K562 (cell line): Measurements from ENCODE around the gene EPB41L1. TPM values are rescaled to one million over a fixed set of nuclear protein-coding genes. Genes with fewer than 3 reads are reported as not detected.

Experiments used
- ATAC-seq: fragments of 200-7000 bp; cut with Tn5 transposase; 3 replicates; pipeline ENCODE4 v1.9.1; 2020; ENCODE audit warnings: moderate library complexity
- BruUV-seq: library from RNA; stranded (reverse); fragments of 400-500 nt; replicated peaks from 2 replicates; lab custom pipeline; 2021; lab: Mats Ljungman, UMichigan
- CTCF ChIA-PET: fragments of 300-600 bp; formaldehyde crosslinking; extraction: SDS; loops from one replicate; lab custom pipeline; 2021; ENCODE audit warnings: low intra/inter-chr PET ratio; lab: Yijun Ruan, JAX
- POLR2A ChIA-PET: fragments of 300-600, 350-650 bp; sonication (Branson Sonifier 250); formaldehyde crosslinking; extraction: SDS; loops from one replicate; lab custom pipeline; 2021; ENCODE audit warnings: antibody characterized with exemption, inconsistent platforms; lab: Yijun Ruan, JAX
- DNase-seq, 4 experiments: peaks; one replicate each; pipeline versions ENCODE4 v3.0.0 to v3.0.0-alpha.2; 2011 to 2018; ENCODE audit warnings: low spot score in 3 of 4, mixed read lengths in 3 of 4; ENCODE audit errors: extremely low read depth in 1 of 4
- FAIRE-seq: peaks from 2 replicates; lab custom pipeline; 2011; peaks lifted over from hg19 to GRCh38; lab: Jason Lieb, UNC
- H2AFZ ChIP-seq: 2 replicates; pipeline ENCODE4 v1.6.0; 2011; ENCODE audit warnings: low read depth, low read length, control low read depth, inconsistent platforms
- H3K27ac ChIP-seq: fragments of 200-600 bp; 3 replicates; pipeline ENCODE4 v1.8.0; 2011; ENCODE audit warnings: low read depth, mild to moderate bottlenecking, control low read depth, inconsistent platforms, low read length, moderate library complexity, mixed read lengths; ENCODE audit errors: extremely low read depth
- H3K27me3 ChIP-seq, 2 experiments: fragments of 300-600 bp in 1 of 2; 2 replicates in 1 of 2; 3 replicates in 1 of 2; pipeline versions ENCODE4 v1.6.0 to v1.8.0; 2011; ENCODE audit warnings: inconsistent platforms in 2 of 2, low read length in 2 of 2, mild to moderate bottlenecking in 1 of 2, mixed read lengths in 1 of 2, moderate library complexity in 1 of 2; ENCODE audit not compliant: control insufficient read depth in 2 of 2, insufficient read depth in 2 of 2
- H3K36me3 ChIP-seq: fragments of 300-600 bp; 3 replicates; pipeline ENCODE4 v1.8.0; 2011; ENCODE audit warnings: mild to moderate bottlenecking, low read length, inconsistent platforms; ENCODE audit not compliant: control insufficient read depth, insufficient read depth
- H3K4me1 ChIP-seq, 2 experiments: fragments of 200-600 bp in 1 of 2; replicated peaks in 1 of 2; 2 replicates in 1 of 2; 3 replicates in 1 of 2; pipeline versions ENCODE4 v1.5.1 to v1.8.0; 2011; ENCODE audit warnings: inconsistent platforms in 2 of 2, low read length in 2 of 2, mild to moderate bottlenecking in 1 of 2, mixed read lengths in 1 of 2, moderate library complexity in 1 of 2; ENCODE audit not compliant: control insufficient read depth in 2 of 2, insufficient read depth in 2 of 2
- H3K4me2 ChIP-seq: 2 replicates; pipeline ENCODE4 v1.6.1; 2011; ENCODE audit warnings: low read length, control low read depth, inconsistent platforms, mixed read lengths; ENCODE audit not compliant: insufficient read depth
- H3K4me3 ChIP-seq: fragments of 200-600 bp; sonication (generic), shearing (Covaris generic); 2 replicates; pipeline ENCODE4 v1.5.1; 2016; ENCODE audit warnings: control low read depth, inconsistent platforms
- H3K79me2 ChIP-seq: fragments of 200-600 bp; 3 replicates; pipeline ENCODE4 v1.8.0; 2011; ENCODE audit warnings: low read length, inconsistent platforms; ENCODE audit not compliant: control insufficient read depth, insufficient read depth
- H3K9ac ChIP-seq, 2 experiments: 2 replicates each; pipeline versions ENCODE4 v1.6.0 to v1.6.1; 2011; ENCODE audit warnings: low read depth in 2 of 2, low read length in 2 of 2, control low read depth in 1 of 2, inconsistent platforms in 1 of 2, mild to moderate bottlenecking in 1 of 2, mixed read lengths in 1 of 2; ENCODE audit not compliant: insufficient read depth in 1 of 2
- H3K9me1 ChIP-seq: one replicate; pipeline ENCODE4 v1.6.0; 2011; ENCODE audit warnings: inconsistent platforms, mild to moderate bottlenecking, low read length, moderate library complexity; ENCODE audit not compliant: control insufficient read depth, insufficient read depth
- H3K9me3 ChIP-seq: replicated peaks from 2 replicates; pipeline ENCODE4 v1.5.1; 2011; ENCODE audit warnings: low read depth, low read length, inconsistent platforms; ENCODE audit not compliant: control insufficient read depth, insufficient read depth
- H4K20me1 ChIP-seq: replicated peaks from 2 replicates; pipeline ENCODE4 v1.6.1; 2011; ENCODE audit warnings: low read length, inconsistent platforms, mixed read lengths; ENCODE audit not compliant: control insufficient read depth, insufficient read depth
- PRDM10 ChIP-seq: fragments of 450-650 bp; IDR thresholded peaks from 2 replicates; pipeline ENCODE4 v1.6.1; 2018; ENCODE audit not compliant: partially characterized antibody
- WGBS: fragments of 100-300 bp; shearing (Covaris generic); methylation state at CpG from one replicate; pipeline ENCODE4 v1.1.6; 2016; ENCODE audit warnings: low coverage, mixed read lengths; ENCODE audit not compliant: insufficient coverage; ENCODE audit errors: missing lambda C conversion rate; 5-methylcytosine and 5-hydroxymethylcytosine counted together
- in situ Hi-C: fragments of 300-500 bp; cut with MboI; formaldehyde crosslinking; loops from 4 replicates; pipeline ENCODE4 v1.15.0; 2018; ENCODE audit warnings: inconsistent platforms, mixed read lengths
- intact Hi-C: fragments of 100-400 bp; cut with micrococcal nuclease; formaldehyde crosslinking; loops from 2 replicates; pipeline ENCODE4 v1.14.2; 2022
- polyA plus RNA-seq, 8 experiments: library from polyadenylated mRNA; depleted of rRNA in 4 of 8; stranded (reverse) in 5 of 8; unstranded in 3 of 8; fragments of >200 nt; fragmentation: Nextera tagmentation in 2 of 8; fragmentation: Illumina TruSeq in 1 of 8; extraction: Ambion mirVana in 2 of 8; extraction: Trizol in 1 of 8; gene quantifications; 2 replicates each; pipeline versions ENCODE4 v1.2.1 to v1.2.3, GENCODE V29; 2011 to 2014; ENCODE audit warnings: inconsistent platforms in 1 of 8, missing spikeins in 1 of 8
- total RNA-seq, 7 experiments: library from RNA; depleted of rRNA in 6 of 7; stranded (reverse); fragments of >200 nt in 6 of 7; fragmentation: Illumina TruSeq in 2 of 7; extraction: Trizol in 2 of 7; gene quantifications; 2 replicates each; pipeline versions ENCODE4 v1.2.1 to v1.2.3, GENCODE V29; 2011 to 2021; ENCODE audit warnings: low replicate concordance in 1 of 7
- TF ChIP-seq, protein P1 (sequence below): fragments of 250-450 bp; sonication (Bioruptor Pico); IDR thresholded peaks from 2 replicates; pipeline ENCODE4 v1.8.0; 2021; ENCODE audit warnings: moderate library complexity, mild to moderate bottlenecking, inconsistent platforms

Gene EPB41L1
- total and polyA plus RNA-seq, 9 of the 15 experiments (the other 6 are each of a cell fraction or from before 2014, with no cell fraction given): 0.11 to 4.3 (median 1.3) TPM

- POLR2A ChIA-PET: interaction anchor here (0.6 kb wide), 1 partner anchor 442 kb away, joined by 3 read pairs; no protein-coding TSS in a partner anchor
- Histone ChIP-seq H2AFZ (no peak overlapping the region), H3K4me1 (peaks cover 0 to 11% of the 10 kb centered on the region in 2 experiments; a peak in 2 of 5 replicates)
- BruUV-seq: no TSS peak
- TF ChIP-seq, protein P1, sequence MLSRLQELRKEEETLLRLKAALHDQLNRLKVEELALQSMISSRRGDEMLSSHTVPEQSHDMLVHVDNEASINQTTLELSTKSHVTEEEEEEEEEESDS (CRISPR knock-in tag): no peak
- TF ChIP-seq PRDM10: peak; percentile 62
- TF ChIP-seq, all 486 proteins: peak for 1
- Histone ChIP-seq H3K9ac (no peak overlapping the region), H3K79me2 (no peaks in the 10 kb centered on the region), H4K20me1 (peaks cover 24% of the 10 kb centered on the region; the same call in 1 of the 2 replicates), H3K27ac (no peak overlapping the region), H3K4me3 (no peak overlapping the region), H3K27me3 (peaks cover 47 to 79% of the 10 kb centered on the region in 2 experiments), H3K36me3 (no peaks in the 10 kb centered on the region), H3K9me1 (no peaks in the 10 kb centered on the region), H3K9me3 (no peaks in the 10 kb centered on the region), H3K4me2 (no peak overlapping the region)
- CTCF ChIA-PET: no interaction called here
- ATAC-seq (no peak), DNase-seq (no peak), FAIRE-seq (no peak)
- 0% methylated on average over 2 of the region's 2 CpGs for WGBS
- in situ Hi-C loops (no loop called here), intact Hi-C loops (no loop called here)
Measured at GRCh38 chr20:36269507-36269906, 115.0 kb downstream of the EPB41L1 start.
